GM21390 (cell line): ENCODE results near the gene POU6F2.

Experiments used
- ATAC-seq: cut with Tn5 transposase; IDR thresholded peaks from one replicate; pipeline ENCODE4 v1.9.1; 2021; ENCODE audit not compliant: unreplicated experiment

The POU6F2 gene

DNA sequence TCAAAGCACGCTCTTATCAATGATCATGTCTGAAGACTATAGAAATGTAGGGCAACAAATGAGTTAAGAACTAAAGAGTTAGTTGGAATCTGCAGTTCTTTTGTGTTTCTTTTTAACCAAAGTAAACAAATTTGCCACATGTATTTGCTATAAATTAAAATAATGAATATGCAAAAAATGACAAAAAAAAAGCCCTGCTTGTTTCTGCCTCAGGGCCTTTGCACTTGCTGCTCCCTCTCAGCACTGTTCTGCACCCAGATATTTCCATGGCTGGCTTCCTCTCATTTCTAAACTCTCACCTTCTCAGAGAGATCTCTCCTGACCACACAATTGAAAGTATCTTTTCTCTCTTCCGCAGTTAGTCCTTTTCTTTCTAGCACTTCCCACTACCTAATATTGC lies 406.7 kb downstream of the POU6F2 start:
- no peak for ATAC-seq

- no peak for ATAC-seq
Measured at GRCh38 chr7:39386718-39387117, 409.0 kb downstream of the POU6F2 start.

- ATAC-seq, result no peak
Measured at GRCh38 chr7:39392151-39392550, 414.4 kb downstream of the POU6F2 start.

GRCh38 chr7:39394105-39394680 lies 416.5 kb downstream of the POU6F2 start:
- no peak for ATAC-seq

- ATAC-seq, result no peak
Measured at GRCh38 chr7:39399458-39399857, 421.7 kb downstream of the POU6F2 start.

- no peak for ATAC-seq
Measured at GRCh38 chr7:39399986-39400385, 422.3 kb downstream of the POU6F2 start.

DNA sequence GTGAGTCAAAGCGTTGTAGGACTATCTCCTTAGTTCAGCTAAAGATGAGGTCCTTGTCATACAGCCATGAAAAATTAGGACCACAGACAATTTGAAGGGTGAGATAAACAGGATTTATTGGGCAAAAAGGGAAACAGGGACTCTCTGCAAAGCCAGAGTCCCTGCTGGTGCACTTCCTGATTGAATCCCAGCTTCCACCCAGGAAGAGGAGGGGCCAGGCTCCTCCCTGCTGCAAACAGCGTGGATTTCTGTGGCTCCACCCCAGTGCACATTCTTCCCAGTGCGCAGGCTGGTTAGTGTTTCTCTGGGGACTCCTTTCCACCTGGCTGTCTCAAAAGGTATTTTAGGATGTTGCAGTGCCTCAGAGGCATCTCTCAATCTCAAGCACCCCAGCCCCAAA lies 423.1 kb downstream of the POU6F2 start:
- ATAC-seq, result no peak

DNA sequence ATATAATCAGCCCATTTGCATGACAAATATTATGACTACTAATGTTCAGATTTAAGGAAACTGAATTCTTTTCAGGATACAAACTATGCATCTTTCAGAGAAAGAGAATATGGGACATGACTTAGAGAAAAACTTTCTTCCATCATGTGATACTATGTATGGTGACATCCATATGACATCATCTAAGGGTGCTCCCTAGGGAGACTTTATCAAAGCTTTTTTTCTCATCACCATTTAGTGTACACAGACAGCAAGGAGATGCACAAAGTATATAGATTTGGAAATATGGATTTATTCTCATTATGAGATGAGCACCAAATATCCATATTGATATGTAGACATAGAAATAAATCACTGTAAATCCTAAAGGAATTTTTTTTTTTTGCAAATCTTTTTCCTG lies 424.3 kb downstream of the POU6F2 start:
- ATAC-seq, result no peak

- no peak for ATAC-seq
Measured at GRCh38 chr7:39404907-39405306, 427.2 kb downstream of the POU6F2 start.

- no peak for ATAC-seq
Measured at GRCh38 chr7:39405581-39405980, 427.9 kb downstream of the POU6F2 start.

GRCh38 chr7:39406467-39406866 lies 428.8 kb downstream of the POU6F2 start:
- ATAC-seq, result no peak

DNA sequence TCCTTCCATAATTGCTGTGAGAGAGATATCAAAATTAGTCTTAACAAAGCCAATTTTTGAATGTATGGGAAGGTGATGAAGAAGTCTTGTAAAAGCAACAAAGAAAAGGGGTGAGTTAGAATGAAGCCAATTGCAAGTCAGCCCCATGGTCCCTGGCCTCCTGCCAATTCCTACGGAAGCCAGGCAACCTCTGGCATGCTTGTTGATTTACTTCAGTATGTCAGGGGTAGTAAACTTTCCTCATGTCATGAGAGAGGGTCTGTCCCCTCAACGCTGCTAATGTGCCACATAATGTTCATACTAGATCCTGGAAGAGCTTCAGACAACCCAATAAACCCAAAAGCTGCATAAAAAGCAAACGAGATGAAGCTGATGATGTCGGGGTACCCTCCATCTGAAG lies 429.4 kb downstream of the POU6F2 start:
- ATAC-seq, result no peak

GRCh38 chr7:39407723-39408122 lies 430.0 kb downstream of the POU6F2 start:
- ATAC-seq, result no peak

DNA sequence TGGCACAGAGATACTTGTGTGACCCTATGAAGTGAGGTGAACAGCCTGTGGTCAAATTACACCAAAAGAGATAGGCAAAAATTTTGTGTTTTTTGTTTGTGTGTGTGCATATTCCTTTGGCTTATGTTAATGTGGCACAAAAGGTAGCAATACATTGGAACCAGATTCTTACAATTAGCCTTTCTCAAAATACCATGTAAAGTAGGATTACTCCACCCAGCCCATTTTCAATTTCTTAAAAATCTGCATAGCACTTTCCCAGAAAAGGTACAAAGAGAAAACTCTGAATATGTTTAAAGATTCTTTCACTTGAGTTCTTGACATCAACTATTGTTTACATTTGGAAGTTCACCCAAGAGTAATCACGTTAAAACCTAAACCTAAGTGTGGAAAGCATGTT lies 431.2 kb downstream of the POU6F2 start:
- no peak for ATAC-seq

DNA sequence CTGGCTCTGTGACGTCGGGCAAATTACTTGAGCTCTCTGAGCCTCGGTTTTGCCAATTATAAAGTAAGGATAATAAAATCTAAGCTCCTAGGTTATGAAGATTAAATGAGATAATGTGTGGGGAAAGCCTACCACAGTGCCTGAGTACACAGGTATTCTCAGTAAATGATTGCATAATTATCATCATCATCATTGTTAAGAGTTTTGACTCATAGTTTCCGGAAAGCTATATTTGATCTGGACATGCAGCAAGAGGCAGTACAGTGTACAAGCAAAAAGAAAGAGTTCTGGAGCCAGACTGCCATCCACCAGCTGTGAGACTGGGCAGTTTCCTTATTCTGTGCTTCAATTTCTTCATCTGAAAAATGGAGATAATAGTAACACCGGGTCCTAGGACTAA lies 432.9 kb downstream of the POU6F2 start:
- ATAC-seq, result no peak

GRCh38 chr7:39413636-39414223 lies 436.0 kb downstream of the POU6F2 start:
- peak; percentile 15 for ATAC-seq

DNA sequence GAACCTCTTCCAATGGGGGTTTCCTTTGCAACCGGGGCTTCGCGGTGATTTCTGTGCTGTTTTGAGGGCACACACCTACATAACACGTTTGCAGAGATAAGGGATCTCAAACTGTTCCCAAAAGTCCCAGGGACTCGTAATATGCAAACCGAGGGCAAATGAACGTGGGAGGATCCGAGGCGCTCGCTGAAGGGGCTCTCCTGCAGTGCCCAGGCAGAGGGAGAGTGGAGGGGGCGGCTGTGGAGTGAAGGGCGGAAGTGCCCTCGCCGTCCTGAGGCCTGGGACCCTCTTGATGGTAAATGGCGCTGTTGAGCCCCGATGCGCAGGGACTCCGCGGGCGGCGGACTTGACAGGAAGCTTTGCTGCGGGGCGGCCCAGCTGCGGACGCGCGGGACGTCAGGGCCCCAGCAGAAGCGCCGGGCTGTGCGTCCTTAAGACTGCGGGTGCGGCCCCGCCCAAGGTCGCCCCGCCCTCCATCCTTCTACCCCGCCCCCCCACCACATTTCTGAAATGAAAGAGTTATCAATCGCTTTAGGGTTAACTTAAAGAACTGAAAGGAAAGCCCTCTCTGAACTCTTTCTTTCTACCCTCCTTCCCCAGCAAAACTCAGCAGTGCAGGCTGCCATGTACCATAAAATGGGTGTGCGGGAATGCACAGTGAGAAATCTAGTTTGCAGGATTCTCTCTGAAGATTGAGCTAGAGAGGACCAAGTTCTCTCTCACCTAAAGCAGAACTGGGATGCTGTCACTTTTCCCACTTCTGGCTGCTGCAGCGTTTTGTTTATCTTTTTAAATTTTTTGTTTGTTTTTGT lies 436.7 kb downstream of the POU6F2 start:
- ATAC-seq, result peak; percentile 83

DNA sequence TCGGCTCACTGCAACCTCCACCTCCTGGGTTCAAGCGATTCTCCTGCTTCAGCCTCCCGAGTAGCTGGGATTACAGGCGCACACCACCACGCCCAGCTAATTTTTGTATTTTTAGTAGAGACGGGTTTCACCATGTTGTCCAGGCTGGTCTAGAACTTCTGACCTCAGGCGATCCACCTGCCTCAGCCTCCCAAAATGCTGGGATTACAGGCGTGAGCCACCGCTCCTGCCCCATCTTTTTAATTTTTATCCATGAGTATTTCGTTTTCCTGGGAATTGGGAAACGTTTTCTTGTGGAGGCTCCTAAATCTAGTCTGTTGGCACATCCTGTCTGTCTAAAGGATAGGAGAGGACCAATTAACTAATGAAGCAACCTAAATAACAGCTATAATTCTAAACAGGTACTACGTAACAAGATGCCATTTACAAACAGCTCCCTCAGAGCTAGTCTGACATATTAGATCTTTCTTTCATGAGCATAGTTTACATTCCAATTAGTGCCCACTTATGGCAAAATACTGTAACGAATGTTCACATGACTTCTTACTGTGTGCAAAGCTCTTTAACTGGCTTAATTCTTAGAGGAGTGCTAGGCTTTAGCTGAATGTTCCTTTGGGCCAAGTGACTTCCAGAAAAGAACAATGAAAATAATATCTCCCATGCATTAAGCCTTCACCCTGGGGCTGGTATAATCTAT lies 437.5 kb downstream of the POU6F2 start:
- ATAC-seq, result no peak

DNA sequence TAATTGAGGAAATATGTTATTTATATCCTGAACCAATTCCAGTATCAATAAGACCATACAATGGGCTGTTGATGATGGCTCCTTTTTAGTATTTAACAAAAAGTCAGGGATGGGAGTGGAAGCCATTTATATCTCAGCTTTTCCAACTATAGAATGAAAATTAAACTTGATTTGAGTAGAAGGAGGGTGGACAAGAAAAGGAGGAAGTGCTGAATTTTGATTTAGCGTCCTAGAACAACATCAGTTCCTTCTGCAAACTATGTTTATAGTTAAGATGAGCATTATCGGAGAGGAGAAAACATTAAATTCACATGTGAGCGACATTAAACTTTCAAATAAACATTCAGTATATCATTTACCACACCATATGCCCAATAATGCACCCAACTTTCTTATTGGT lies 439.2 kb downstream of the POU6F2 start:
- ATAC-seq, result no peak

GRCh38 chr7:39417642-39418041 lies 439.9 kb downstream of the POU6F2 start:
- no peak for ATAC-seq

DNA sequence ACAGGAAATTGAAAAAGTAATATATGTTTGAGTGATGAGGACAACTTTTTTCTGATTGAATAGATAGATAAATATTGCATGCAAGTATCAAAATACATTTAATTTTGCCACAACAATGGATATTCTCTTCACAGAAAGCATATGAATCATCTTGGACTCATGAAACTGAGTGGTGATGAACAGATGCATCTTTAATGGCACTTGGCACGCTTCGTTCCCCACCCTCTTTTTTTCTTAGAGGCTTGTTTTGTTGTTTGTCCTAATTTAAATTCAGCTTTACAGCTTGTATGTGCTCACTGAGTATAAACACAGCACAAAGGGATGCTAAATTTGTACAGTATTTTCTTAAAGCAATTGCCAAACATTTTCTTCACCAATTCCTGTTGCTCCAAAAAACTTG lies 443.5 kb downstream of the POU6F2 start:
- no peak for ATAC-seq

DNA sequence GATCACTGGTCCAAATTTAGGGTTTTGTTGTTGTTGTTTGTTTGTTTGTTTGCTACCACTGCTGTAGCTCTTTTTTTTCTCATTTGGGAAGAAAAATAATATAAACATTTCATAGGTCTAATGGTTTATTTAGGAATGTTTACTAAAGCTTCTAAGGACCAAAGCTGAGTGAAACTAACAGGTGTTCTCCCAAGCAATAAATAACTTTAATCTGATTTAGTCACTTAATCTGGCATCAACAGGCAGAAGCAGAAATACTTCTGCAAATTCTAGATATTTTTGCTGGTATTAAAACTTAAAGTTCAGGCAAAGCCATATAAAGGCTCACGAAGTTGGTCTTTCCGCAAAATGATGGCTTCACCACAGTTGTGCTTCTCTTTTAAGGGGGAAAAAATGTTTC lies 444.0 kb downstream of the POU6F2 start:
- no peak for ATAC-seq
